ENCODE measurements around the gene FMNL1.
"Not testable (repeated sequence)": the region's sequence is repeated elsewhere in the genome, so short reads cannot be mapped to it uniquely, and the experiment has no call there.

The FMNL1 gene, protein sequence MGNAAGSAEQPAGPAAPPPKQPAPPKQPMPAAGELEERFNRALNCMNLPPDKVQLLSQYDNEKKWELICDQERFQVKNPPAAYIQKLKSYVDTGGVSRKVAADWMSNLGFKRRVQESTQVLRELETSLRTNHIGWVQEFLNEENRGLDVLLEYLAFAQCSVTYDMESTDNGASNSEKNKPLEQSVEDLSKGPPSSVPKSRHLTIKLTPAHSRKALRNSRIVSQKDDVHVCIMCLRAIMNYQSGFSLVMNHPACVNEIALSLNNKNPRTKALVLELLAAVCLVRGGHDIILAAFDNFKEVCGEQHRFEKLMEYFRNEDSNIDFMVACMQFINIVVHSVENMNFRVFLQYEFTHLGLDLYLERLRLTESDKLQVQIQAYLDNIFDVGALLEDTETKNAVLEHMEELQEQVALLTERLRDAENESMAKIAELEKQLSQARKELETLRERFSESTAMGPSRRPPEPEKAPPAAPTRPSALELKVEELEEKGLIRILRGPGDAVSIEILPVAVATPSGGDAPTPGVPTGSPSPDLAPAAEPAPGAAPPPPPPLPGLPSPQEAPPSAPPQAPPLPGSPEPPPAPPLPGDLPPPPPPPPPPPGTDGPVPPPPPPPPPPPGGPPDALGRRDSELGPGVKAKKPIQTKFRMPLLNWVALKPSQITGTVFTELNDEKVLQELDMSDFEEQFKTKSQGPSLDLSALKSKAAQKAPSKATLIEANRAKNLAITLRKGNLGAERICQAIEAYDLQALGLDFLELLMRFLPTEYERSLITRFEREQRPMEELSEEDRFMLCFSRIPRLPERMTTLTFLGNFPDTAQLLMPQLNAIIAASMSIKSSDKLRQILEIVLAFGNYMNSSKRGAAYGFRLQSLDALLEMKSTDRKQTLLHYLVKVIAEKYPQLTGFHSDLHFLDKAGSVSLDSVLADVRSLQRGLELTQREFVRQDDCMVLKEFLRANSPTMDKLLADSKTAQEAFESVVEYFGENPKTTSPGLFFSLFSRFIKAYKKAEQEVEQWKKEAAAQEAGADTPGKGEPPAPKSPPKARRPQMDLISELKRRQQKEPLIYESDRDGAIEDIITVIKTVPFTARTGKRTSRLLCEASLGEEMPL
- total RNA-seq: 250 to 480 (median 409) reads per million in 4 experiments

DNA sequence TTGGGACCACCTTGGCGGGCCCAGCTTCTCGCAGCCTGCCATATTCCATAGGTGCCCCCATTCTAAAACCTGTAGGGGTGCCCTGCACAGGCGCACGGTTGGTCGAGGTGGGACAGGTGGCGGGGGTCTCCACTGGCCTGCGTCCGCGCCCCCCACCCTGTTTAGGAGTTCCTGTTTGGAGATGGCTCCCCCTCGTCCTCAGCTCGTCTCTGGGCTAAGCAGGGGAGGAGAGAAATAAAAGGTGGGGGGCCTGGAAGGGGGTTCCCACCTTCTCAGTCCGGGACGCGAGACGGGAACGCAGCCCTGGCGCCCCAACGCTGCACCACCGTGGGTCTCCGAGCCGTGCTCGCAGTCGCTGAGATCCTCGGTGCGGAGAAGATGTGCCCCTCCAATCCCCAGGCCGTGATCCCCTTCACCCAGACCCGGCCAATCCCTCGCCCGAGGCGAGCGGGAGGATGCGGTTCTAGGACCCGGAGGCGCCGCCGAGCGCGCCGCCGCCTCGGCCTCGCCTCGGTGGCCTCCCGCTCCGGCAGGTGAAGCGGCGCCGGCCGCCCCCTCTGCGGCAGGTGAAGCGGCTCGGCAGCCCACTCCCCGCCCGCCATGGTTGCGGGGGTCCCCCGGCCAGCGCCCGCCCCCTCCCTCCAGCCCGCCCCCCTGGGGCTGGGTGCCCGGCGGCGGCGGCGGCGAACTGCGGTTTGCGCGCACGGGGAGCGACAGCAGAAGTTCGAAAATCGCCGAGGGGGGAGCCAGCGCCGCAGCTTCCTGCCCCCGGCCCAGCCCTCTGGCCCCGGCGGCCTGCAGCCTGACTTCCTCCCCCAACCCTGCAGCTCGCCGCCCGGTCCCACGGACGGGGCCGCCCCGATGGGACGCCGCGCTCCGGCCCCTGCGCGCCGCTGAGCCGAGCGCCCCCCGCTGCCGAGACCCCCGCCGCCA is at the start of gene FMNL1:
TSS of gene FMNL1 (plus strand) at position 805 of the 933 bp plus-strand sequence. CDS start 240 bp downstream, outside the sequence.
- DNase-seq: peak; percentile 19

DNA sequence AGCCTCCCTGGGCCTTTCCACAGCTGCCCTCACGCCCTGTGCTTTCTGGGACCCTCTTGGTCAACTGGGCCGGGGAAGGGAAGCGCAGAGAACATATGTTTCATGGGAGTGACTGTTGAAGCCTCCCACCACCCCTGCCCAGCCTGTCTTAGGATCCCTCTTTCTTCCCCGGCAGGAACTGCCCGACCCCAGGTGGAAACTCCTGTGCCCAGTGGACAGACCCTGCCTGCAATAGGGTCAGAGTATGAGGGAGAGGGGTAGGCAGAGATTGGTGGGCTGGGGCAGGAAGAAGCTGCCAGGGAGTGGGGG is 49.5 kb upstream of the FMNL1 start:
- no peak for DNase-seq

DNA sequence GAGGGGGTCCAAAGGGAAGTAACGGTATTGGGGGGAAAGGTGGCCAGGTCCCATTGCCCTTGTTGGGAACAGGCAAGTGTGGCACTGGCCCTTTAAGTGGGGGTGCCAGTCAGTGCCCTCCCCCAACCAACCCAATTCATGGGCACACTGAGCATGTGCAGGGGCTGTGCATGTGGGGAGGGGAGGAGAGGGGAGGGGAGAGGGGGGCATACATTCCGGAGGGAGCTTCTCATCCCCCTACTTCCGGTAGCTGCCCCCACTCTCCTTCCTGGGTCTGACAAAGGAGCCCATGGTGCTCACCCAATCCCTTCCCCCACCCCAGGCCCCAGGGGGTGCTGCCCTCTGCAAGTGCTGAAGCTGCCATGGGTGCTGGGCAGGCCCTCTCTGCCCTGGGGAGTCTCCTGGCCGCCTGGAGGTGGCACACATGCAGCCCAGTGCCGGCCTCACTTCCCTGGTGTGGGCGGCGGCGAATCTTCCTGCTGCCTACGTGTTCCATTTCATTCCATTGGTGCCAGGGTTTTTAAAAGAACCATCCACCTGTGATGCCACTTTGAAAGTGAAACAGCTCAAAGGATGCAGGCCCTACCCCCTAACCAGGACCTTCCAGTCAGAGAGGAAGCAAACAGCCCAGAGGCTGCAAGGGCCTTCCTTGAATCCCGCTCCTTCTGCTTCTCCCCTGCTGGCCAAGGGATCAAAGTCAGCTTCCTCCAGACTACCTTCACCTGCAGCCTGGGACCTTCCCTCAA is 49.0 kb upstream of the FMNL1 start:
- DNase-seq: peak; percentile 43

DNA sequence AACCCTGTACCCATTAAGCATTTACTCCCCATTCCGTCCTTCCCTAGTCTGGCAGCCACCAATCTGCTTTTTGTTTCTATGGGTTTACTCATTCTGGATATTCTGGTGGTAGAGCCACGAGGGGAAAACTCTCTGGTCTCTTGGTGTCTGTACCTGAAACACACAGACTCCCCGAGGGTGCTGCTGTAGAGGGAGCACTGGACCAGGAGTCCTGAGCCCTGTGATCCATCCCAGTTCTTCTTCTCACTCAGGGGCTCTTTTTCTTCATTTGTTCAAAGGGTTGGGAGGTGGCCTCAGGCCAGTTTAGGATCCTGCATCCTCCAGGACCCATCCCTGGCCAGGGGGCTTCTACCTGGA is 45.9 kb upstream of the FMNL1 start:
- no peak for DNase-seq

DNA sequence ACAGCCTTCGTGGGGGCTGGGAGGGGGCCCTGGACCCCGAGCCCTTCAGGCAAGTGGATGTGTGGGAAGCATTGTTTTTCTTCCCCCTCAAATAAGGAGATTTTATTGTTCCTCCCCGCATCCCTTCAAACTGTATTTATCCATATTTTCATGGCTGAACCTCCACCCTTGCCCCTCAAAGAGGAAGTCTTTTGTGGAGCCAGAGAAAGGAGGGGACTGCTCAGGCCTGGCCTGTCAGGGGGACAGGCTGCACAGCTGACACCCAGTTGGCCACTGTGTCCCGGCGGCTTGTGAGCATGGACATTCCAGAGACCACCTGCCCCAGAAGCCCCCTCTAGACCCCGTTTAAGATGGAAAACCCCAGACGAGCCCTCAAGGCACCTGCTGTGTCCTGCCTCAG is 44.1 kb upstream of the FMNL1 start:
- no peak for DNase-seq

DNA sequence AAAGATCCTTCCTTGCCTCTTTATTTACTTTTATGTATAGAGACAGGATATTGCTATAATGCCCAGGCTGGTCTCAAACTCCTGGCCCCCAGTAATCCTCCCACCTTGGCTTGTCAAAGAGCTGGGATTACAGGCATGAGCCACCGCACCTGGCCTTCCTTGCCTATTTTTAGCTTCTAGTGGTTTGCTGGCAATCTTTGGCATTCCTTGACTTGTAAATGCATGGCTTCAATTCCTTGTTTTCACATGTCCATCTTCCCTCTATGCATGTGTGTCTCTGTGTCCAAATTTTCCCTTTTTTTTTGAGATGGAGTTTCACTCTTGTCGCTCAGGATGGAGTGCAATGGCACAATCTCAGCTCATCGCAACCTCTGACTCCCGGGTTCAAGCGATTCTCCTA is 37.5 kb upstream of the FMNL1 start:
- no peak for DNase-seq

DNA sequence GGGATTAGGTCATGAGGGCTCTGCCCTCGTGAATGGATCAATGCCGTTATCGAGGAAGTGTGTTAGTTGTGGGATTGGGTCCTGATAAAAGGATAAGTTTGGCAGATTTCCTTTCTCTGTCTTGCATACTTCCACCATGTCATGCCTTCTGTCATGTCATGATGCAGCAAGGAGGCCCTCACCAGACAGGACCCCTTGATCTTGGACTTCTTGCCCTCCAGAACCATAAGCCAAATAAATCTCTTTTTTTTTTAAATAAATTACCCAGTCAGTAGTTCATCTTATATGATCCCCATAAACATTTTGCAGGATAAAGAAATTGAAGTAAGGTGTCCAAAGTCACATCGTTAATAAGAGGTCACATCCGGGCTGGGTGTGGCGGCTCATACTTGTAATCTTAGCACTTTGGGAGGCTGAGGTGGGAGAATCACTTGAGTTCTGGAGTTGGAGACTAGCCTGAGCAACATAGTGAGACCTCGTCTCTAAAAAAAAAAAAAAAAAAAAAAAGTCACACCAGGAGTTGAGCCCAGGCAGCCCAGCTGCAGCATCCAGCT is 34.8 kb upstream of the FMNL1 start:
- no peak for DNase-seq

DNA sequence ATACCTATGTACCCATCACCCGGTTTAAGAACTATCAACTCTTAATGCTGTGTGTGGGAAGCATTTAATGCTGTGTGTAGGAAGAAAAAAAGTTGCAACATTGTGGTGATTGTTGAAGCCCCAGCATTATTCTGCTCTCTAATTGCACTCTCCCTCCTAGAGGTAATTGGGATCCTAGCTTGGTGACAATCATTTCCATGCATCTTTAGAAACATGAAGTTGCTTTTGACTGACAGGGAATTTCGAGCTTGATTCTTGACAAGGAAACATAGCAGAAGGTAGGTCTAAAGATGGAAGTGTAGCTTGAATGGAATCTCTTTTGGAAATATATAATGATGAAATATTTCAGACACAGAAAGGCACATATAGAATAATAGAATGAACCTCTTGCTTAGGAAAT is 32.7 kb upstream of the FMNL1 start:
- DNase-seq: no peak

DNA sequence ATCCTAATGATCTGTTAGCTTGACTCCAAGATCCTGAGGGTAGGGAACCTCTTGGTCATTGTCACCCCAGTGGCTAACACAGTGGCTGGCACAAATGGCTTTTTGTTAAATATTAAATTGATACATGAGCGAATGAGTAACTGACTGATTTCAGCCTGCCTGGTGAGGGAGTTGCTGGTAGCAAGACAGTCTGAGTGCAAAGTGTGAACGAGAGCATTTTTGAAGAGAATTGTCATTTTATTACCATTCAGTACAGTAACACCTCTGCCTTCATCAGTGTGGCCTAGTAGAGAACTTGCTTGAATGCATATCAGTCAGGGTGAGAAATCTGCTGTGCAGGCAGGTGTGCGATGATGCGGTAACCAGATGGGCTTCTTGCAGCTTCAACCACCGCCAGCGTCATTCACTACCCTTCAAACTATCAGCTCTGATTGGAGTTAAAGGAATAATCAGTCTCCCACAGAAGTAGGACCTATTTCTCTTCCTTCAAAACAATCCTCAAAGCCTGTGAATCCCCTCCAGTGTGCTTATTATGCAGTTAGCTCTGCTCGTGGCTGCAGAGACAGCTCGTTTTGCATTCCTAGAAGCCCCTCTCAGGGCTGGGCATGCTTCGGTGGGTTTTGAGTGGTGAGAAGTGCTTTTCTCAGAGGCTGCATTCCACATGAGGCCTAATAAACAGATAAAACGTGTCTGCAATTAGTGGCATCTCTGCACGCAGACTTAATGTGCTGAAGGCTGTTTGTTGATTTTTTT is 31.0 kb upstream of the FMNL1 start:
- DNase-seq: no peak

DNA sequence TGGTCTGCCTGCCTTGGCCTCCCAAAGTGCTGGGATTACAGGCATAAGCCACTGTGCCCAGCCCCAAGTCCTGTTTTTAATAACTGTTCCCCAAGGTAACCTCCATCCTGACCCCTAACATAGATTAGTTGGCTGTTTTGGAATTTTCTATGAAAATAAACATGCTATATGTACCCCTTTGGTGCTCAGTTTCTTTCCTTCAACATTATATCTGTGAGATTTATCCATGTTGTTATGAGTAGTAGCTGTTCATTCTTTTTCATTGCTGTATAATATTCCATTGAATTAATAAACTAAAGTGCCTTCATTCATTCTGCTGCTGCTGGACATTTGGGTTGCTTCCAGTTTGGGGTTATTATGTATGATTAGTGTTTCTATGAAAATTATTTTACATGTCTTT is 26.3 kb upstream of the FMNL1 start:
- no peak for DNase-seq

DNA sequence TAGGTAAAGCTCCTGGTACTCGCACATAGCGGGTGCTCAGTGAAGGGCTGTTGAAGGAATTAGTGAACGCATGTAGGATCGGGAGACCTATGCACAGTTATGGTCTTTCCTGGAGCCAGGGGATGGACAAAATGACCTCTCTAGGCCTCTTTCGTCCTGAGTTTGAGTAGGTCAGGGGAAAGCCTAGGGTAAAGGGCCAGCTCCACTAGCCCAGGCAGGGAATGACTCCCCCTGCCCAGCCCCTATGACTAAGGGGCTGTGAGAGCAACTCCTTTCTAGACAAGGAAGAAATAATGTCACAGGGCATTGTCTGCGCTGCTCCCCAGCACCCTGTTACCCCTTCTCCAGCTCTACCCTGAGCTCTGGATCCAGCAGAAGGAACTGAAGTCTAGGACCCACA is 24.6 kb upstream of the FMNL1 start:
- no peak for DNase-seq

DNA sequence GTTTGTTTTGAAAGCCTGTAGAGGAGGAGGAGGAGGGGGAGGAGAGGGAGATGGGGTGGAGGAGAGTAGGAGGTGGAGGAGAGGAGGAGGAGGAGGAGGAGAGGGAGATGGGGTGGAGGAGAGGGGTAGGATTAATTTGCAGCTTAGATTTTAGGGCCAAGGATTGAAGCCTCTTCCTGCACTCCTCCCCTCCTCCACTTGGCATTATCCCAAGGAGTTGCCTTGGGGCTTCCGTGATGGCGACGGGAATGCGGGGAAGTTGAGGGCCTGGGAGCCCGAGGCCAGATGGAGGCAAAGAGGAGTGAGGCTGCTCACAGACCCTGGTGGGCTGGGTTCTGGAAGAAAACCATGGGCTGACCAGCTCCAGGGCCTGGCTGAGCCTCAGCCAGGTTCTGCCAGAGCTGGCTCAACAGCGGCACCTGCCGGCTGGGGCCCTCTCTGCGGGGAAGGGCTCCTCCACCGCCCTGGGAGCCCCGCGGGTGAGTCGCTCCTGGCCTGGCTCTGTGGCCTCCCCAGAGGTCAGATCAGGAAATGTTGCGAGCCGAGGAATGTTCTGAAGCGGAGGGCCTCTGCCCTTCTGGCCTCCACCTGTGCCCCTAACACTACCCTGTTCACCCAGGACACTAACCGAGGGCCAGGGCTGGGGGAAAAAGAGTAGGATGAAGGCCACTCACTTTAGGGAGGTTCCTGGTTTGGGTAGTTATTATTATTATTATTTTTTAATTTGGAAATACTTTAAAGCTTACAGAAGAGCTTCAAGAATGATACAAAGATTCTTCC is 23.9 kb upstream of the FMNL1 start:
- DNase-seq: peak; percentile 87

DNA sequence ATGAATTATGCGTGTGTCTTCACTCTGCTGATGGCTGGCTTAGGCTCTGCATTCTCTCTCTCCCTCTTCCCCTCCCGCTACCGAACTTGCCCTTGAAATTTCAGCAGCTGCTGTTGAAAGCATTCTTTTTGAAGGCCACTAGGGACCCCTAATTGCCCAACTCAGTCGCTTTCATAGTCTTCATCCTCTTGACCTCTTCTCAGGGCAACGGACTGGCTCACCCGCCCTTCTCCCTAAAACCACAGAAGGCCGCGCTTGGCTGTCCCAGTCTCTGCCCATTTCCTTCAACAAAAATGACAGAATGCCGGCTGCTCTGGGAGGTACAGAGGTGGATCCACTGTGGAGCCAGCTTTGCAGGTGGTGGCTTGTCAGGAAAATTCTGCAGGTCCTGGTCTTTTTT is 21.0 kb upstream of the FMNL1 start:
- DNase-seq: no peak

DNA sequence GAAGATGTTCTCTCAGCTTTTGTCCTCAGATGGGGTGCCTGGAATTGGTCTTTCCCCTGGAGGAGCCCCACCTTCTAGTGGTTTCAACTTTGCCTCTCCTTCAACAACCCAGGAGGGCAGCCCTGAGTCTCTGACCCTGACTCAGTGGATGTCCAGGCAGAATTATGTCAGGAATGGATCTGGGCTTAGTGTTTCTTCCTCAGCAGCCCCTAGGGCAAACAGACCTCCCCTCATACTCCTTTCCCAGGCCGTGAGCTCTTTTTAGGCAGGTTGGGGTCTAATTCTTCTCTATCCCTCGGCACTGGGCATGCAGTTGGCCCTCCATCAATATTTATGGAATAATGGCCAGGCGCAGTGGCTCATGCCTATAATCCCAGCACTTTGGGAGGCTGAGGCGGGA is 20.2 kb upstream of the FMNL1 start:
- no peak for DNase-seq

DNA sequence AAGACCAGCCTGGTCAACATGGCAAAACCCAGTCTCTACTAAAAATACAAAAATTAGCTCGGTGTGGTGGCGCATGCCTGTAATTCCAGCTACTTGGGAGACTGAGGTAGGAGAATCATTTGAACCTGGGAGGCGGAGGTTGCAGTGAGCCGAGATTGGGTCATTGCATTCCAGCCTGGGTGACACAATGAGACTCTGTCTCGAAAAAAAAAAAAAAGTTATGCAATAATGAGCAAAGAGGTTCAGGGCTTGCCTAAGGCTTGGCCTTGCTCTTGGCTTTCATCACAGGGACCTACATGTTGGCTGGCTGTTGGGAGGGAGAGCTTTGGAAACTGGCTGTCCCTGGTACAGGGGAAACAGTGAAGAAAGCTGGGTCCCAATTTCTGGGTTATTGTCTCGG is 19.8 kb upstream of the FMNL1 start:
- not testable (repeated sequence) for DNase-seq

DNA sequence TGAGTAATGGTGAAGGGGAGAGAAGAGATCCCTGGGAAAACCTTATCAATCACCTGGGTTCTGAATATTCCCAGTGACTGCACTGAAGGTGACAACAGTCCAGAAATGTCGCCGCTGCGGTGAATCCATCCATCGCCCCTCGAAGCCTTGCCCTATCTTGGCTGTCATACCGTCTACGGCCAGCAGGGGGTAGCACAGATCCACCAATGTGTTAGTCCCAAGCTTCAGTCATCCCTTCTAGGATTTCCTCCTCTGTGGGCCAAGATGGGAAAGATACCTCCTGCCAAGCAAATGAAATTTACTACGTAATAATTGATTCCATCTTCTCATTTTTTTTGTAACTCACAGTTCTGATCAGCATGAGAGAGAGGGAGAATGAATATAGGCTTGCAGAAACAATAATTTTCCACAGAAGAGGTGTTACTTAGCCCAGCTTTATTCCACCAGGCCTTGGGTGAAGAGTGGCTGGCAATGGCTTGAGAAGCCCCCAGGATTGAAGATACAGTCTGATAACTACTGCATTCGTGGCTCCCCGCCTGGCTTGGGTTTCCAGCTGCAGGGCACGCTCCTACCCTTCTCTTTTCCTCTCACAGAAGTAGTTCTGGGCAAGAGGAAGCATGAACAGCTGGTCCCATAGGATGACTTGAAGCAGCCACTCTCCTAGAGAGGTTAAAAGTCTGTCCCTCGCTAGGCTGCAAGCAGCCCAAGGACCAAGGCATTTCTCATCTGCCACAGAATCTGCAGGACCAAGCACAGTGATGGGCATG is 2.6 kb upstream of the FMNL1 start:
- peak; percentile 92 for DNase-seq

DNA sequence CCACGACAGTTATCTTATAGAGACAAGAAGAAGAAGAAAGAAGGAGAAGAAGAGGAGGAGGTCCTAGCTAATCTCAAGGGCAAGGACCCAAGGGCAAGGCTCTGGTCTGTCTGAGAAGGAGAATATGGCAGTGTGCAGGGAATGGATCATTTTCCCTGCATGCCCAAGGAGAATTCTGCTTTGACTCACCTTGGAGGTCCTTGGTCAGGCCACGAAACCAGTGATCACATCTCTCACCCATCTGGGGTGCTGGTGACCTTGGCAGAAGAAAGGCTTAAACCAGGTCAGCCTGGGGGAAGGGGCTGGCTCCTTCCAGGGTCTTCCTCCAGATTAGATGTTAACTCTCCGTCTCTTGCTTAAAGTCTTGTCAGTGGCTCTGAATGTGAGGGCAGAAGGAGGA is 1.6 kb upstream of the FMNL1 start:
- DNase-seq: no peak

DNA sequence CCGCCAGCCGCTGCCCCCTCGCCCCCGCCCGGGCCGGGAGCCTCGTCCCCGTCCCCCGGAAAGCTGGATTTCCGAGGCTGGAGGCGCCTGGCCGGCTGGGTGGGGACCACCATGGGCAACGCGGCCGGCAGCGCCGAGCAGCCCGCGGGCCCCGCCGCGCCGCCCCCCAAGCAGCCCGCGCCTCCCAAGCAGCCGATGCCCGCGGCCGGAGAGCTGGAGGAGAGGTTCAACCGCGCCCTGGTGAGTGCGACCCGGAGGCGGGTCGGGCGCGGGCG is 266 bp downstream of the FMNL1 start:
- DNase-seq: no peak

DNA sequence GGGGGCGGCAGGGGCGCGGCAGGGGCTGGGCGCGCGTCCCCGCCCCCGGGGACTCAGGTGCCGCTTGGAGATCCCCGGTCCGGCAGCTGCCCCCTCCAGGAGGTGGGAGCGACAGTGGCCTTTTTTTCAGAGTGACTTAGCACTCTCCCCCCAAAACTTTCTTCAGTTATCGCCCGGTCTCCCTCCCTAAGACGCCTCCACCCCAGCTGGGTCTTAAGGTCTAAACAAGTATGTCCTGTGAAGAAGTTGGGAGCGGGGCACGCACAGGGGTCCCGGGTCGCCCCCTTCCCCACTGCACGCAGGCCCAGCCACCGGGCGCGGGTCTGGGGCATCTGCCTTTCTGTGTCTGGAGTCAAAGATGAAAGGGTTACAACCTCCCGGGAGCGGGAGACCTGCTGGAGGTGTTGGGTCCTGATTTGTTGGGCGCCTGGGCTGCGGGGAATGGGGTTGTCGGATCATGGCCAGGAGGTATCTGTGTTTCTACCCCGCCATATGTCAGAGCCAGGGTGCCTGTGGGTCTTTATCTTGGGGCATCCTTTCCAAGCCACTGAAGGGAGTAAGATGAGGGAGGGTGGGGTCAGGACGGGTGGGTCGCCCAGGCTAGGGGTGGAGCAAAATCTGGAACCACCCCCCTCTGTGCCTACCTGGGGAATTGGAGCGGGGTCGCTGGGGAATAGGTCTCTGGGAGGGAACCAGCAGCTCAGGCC is 757 bp downstream of the FMNL1 start:
- DNase-seq: peak; percentile 23
